SW480 (cell line): ENCODE results near the gene ZNF260.

ENCODE experiments used
- DNase-seq: peaks from one replicate; pipeline ENCODE4 v3.0.0-alpha.2; 2016; ENCODE audit warnings: low spot score

Gene ZNF260

GRCh38 chr19:36489920-36490415 is 38.1 kb downstream of the ZNF260 start:
- DNase-seq: peak; percentile 97

- peak; percentile 99 for DNase-seq
Observed at GRCh38 chr19:36489118-36489919, 38.8 kb downstream of the ZNF260 start, which contains the start of gene ZNF566. Gene ZNF566 (minus strand): TSS chr19:36489561. CDS start chr19:36476557, 13,004 bp downstream.

GRCh38 chr19:36488846-36489117 is 39.3 kb downstream of the ZNF260 start:
- peak; percentile 80 for DNase-seq

GRCh38 chr19:36488118-36488845 is 39.8 kb downstream of the ZNF260 start:
- DNase-seq: no peak

GRCh38 chr19:36483653-36484052 is 44.4 kb downstream of the ZNF260 start:
- DNase-seq: no peak

- DNase-seq: no peak
Observed at GRCh38 chr19:36482876-36483275, 45.2 kb downstream of the ZNF260 start.
